Hepatocyte (in vitro differentiated cells): ENCODE measurements around the gene DEK.

ENCODE experiments used
- CTCF ChIP-seq: fragments of 200-600 bp; sonication (generic); IDR thresholded peaks from 2 replicates; pipeline ENCODE4 v1.5.1; 2016; ENCODE audit warnings: antibody characterized with exemption, mild to moderate bottlenecking; ENCODE audit not compliant: poor library complexity
- EZH2 ChIP-seq: fragments of 200-600 bp; sonication (generic); IDR thresholded peaks from 2 replicates; pipeline ENCODE4 v1.6.1; 2016; ENCODE audit warnings: antibody characterized with exemption, mild to moderate bottlenecking, borderline replicate concordance

GRCh38 chr6:18185624-18186023 is 78.7 kb downstream of the DEK start:
- no peak for TF ChIP-seq CTCF
- no peak for TF ChIP-seq EZH2
